GM11168 (cell line): Measurements from ENCODE around the gene BCL3.

Source experiments
- in situ Hi-C: fragments of 300-500 bp; cut with MboI; formaldehyde crosslinking; loops from one replicate; pipeline ENCODE4 v1.12.0; 2022; ENCODE audit warnings: low sequenced_read_pairs; ENCODE audit not compliant: unreplicated experiment

Gene BCL3

DNA sequence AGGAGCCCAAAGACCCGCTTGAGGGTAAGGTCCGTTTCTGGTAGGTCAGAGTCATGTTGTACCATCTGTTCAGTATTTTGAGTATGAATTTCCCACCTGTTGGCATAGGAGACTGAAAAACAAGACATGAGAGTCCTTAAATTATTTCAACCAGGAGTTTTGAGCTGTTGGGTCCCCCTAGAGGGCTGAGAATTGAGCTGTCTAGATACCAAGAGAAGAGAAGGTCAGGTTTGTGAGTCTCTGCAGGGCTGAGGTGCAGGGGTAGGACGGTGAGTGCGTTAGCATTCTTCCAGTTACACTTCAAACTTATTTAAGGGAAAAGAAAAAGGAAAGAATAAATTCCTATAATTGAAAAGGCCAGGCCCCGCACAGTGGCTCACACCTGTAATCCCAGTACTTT lies 34.2 kb downstream of the BCL3 start:
- in situ Hi-C loops, result no loop called here

DNA sequence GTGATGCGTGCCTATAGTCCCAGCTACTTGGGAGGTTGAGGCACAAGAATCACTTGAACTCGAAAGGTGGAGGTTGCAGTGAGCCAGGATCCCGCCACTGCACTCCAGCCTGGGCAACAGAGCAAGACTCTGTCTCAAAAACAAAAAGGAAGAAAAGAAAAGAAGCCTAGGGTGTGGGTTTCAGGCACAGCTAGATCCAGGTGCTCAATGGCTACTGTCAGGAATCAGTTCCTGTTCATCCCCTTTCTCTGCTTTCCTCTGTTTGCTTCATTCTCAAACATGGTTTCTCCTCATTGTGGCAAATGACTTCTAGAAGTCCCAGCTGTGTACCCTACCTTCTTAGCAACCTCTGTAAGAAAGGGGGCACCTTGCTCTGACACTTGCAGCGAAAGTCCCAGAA lies 35.0 kb downstream of the BCL3 start:
- in situ Hi-C loops, result no loop called here

DNA sequence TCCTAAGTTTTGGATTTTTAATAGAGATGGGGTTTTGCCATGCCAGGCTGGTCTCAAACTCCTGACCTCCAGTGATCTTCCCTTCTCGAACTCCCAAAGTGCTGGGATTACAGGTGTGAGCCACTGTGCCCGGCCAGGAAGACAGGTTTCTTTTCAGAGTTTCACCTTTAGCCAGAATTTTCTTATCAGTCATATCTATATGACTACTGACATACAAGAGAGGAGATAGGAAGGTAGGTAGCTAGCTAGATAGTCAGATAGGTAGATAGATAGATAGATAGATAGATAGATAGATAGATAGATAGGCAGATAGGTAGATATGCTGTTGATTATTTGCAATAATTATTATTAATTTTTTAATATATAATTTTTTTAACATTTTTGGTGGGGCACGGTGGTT lies 36.8 kb downstream of the BCL3 start:
- in situ Hi-C loops, result no loop called here

- in situ Hi-C loops, result no loop called here
Measured at GRCh38 chr19:44785993-44786392, 37.5 kb downstream of the BCL3 start.

DNA sequence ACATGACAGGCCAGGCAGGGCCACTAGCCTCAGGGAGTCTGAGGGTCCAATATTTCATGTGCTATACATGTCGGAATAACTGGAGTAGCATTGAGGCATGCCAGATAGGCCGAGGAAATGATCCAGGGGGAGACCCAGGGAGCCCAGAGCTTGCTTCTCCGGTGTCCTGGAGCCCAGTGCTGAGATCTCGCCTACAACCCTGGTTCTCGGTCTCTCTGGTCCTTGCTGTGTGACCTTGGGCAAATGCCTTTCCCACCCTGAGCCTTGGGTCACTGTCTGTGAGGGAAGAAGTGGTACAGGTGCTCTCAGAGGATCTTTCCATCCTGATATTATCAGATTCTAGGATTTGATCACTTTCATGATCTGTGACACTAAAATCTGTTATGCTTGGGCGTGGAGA lies 40.5 kb downstream of the BCL3 start:
- in situ Hi-C loops, result no loop called here

GRCh38 chr19:44789943-44790483 lies 41.5 kb downstream of the BCL3 start:
- in situ Hi-C loops, result loop anchor here (5.0 kb wide), 1 partner anchor 42 kb away; no protein-coding TSS in a partner anchor

DNA sequence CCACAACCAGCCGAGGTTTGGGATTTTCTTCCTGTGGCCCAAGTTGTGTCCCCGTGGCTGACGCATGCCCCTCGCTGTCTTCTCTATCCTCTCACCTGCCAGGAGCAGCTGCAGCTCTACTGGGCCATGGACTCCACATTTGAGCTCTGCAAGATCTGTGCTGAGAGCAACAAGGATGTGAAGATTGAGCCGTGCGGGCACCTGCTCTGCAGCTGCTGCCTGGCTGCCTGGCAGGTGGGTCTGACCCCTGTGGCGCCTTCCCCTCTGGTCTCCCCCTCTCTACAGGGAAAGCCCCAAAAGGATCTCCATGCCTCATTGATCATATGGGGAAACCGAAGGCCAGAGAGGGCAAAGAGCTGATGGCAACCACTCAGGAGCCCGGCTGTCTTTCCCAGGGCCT lies 43.8 kb downstream of the BCL3 start:
- in situ Hi-C loops, result loop anchor here (5.0 kb wide), 1 partner anchor 40 kb away; no protein-coding TSS in a partner anchor

DNA sequence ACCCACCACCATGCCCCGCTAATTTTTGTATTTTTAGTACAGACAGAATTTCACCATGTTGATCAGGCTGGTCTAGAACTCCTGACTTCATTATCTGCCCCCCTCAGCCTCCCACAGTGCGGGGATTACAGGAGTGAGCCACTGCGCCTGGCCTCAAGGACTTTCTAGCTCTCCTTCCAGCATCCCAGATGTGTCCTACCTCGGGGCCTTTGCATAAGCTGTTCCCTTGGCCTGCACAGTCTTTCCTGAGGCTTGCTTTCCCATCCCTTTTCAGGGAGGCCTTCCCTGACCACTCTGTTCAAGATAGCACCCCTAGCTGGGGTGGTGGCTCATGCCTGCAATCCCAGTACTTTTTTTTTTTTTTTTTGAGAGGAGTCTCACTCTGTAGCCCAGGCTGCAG lies 46.1 kb downstream of the BCL3 start:
- in situ Hi-C loops, result loop anchor here (5.0 kb wide), 1 partner anchor 38 kb away; no protein-coding TSS in a partner anchor

- in situ Hi-C loops, result no loop called here
Measured at GRCh38 chr19:44795398-44795987, 47.0 kb downstream of the BCL3 start.

DNA sequence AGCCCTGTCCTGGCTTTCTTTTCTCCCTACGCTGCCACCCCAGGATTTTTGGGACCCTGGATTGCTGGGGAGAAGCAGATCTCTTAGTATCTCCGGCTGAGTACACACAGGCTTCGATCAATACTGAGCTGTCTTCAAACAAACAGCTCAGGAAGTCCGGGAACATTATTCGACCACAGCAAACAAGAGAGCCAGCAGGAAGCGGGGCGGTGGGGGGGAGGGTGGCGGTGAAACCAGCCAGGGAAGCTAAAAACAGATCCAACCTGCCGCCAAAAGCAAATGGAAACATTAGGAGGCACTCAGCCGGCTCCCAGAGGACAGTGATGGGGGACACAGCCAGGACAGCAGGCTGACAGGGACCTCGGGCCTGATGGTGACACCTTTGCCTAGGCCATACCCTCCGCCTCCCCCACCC lies 48.2 kb downstream of the BCL3 start:
- in situ Hi-C loops, result no loop called here

DNA sequence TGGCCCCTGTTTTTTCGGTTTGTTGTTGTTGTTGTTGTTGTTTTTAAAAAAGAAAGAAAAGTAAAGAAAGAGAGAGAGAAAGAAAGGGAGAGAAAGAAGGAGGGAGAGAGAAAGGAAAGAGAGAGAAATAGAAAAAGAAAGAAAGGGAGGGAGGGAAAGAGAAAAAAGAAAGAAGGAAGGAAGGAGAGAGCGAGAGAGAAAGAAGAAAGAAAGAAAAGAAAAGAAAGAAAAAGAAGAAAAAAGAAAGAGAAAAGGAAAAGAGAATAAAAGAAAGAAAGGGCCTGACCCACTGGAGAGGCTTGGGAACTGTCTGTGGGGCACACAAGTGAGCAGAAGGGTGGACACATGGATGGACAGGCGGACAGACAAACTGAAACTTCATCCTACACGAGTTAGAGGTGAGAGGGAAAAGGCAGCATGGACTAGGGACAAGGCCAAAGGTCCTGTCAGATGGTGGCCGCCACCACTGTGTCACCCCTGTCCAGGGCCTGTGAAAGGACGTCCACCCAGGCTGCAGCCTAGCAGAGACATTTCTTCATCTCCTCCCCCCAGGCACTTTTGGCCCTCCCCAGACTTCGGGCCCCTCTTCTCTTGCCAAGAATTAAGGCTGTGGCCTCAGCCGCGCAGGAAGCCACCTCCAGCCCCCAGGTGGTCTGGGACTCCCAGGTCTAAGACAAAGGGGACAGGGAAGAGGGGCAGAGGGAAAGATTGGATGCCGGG lies 51.3 kb downstream of the BCL3 start:
- in situ Hi-C loops, result no loop called here

- in situ Hi-C loops, result no loop called here
Measured at GRCh38 chr19:44800461-44800860, 52.0 kb downstream of the BCL3 start.

DNA sequence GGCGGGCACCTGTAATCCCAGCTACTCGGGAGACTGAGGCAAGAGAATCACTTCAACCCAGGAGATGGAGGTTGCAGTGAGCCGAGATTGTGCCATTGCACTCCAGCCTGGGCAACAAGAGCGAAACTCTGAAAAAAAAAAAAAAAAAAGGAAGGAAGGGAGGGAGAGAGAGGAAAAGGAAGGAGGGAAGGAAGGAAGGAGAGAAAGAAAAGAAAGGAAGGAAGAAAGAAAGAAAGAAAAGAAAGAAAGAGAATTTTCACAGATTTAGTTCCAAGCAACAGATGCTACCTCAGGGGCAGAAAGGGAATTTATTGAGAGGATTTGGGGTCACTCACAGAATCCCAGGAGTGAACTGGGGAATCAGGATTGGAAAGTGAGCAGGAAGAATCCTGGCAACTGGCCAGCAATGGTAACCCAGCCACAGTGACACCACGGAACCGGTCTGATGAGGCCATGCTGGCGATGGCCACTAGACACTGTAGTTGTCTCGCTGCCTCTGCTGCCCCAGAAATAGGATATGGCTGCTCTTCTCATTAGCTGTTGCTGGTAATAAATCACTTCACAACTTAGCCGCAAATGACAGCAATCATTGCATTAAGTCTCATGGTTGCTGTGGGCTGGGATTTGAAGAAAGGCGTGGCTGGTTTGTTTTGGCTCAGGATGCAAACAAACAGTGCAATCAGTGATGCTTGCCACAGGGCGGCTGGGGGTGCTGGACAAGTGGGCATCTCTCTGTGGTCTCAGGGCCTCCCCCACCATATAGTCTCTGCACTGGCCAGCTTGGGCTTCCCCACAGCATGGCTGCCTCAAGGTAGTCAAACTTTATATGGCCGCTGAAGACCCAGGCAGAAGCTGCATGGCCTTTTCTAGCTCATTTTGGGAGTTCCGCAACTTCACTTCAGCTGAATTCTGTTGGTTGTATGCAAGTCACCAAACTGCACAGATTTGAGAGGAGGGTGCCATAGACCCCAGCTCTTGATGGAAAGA lies 55.2 kb downstream of the BCL3 start:
- in situ Hi-C loops, result no loop called here

DNA sequence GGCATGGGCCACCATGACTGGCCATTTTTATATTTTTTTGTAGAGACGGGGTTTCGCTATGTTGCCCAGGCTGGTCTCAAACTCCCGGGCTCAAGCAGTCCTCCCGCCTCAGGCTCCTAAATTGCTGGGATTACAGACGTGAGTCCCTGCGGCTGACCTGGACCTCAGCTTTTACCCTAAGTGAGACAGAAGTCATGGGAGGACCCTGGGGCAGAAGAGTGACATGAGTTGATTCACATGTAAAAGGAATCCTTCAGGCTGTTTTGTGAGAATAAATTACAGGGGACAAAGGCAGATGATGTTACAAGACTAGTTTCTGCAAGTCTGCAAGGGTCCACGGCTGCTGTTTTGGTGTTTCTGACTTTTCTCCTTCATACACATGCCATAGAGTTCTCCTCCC lies 57.8 kb downstream of the BCL3 start:
- in situ Hi-C loops, result no loop called here

GRCh38 chr19:44807162-44807561 lies 58.7 kb downstream of the BCL3 start:
- in situ Hi-C loops, result no loop called here

DNA sequence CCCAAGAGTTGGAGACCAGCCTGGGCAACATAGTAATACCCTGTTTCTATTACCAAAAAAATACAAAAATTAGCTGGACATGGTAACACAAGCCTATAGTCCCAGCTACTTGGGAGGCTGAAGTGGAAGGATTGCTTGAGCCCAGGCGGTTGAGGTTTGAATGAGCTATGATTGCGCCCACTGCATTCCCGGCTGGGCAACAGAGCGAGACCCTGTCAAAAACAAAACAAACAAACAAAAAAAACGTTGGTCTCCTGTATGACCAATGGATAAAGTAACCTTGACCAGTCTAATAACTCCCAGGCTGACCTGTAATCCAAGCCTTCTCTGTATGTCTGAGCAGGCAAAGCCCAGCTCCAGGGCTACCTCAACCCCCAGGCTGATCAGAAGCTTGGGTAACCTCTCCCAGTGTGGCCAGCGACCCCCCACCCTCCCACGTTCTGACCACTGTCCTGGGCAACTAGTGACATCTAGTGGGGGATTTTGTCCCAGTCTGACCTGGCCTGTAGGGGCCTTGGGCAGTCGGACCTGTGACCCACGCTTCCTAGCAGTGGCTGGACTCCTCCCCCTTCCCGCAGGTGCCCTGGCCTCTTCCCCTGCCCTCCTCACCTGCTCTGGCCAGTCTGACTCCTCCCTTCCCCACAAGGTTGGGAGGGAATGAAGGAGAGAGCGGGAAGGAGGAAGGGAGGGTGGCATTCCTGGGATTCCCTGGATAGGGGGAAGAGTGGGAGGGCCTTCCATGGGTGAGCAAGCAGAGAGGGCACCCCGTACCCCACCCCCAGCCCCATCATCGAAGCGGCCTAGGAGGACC lies 59.3 kb downstream of the BCL3 start:
- in situ Hi-C loops, result no loop called here

- in situ Hi-C loops, result no loop called here
Measured at GRCh38 chr19:44808463-44809371, 60.2 kb downstream of the BCL3 start, which contains the start of gene BCAM. Gene BCAM (plus strand): TSS chr19:44809103. CDS start chr19:44809125, 22 bp downstream.
